Measurements from ENCODE around the gene ABLIM3. TPM values are rescaled to one million over a fixed set of nuclear protein-coding genes. Genes with fewer than 3 reads are reported as not detected.

ABLIM3 gene
- total and polyA plus RNA-seq, 4 donors, result 8.0 to 54.2 (median 33.6) TPM

GRCh38 chr5:149172709-149173505 lies 31.6 kb downstream of the ABLIM3 start:
- no peak overlapping the region for H3K9ac ChIP-seq (ENCODE audit: insufficient read depth in 1 of 2, low read length in 2 of 2)
- no peak overlapping the region for H3K4me3 ChIP-seq
- 85 to 87% methylated on average over 6 of the region's 6 CpGs for WGBS, 2 donors
- H3K27me3 ChIP-seq (ENCODE audit: control insufficient read depth in 3 of 3, insufficient read depth in 3 of 3, low read length in 2 of 3), result no peaks in the 10 kb centered on the region
- peaks cover 0 to 3% (median 0%) of the 10 kb centered on the region in 4 donors for H3K36me3 ChIP-seq (ENCODE audit: control insufficient read depth in 4 of 4, insufficient read depth in 4 of 4, low read length in 4 of 4)
- no peak for TF ChIP-seq CTCF (IDR thresholded peaks at IDR 0.05; ENCODE audit: control extremely low read depth, extremely low read depth)
- peaks cover 6 to 48% (median 38%) of the 10 kb centered on the region in 5 donors for H3K4me1 ChIP-seq (ENCODE audit: control insufficient read depth in 5 of 5, insufficient read depth in 5 of 5, low read length in 5 of 5)
- peak overlapping the region; percentile 35 to 52 for H3K27ac ChIP-seq (ENCODE audit: low read depth in 1 of 2, low read length in 1 of 2)
- DNase-seq, result no peak
- no peaks in the 10 kb centered on the region for H3K9me3 ChIP-seq (ENCODE audit: control insufficient read depth in 4 of 4, insufficient read depth in 3 of 4, low read length in 3 of 4)
- ATAC-seq (ENCODE audit: insufficient read depth, low FRiP score), result no peak

- ATAC-seq (ENCODE audit: insufficient read depth, low FRiP score) (no peak), DNase-seq (no peak)
- TF ChIP-seq CTCF (IDR thresholded peaks at IDR 0.05; ENCODE audit: control extremely low read depth, extremely low read depth), result no peak
- Histone ChIP-seq H3K36me3 (ENCODE audit: control insufficient read depth in 4 of 4, insufficient read depth in 4 of 4, low read length in 4 of 4) (no peaks in the 10 kb centered on the region), H3K9ac (ENCODE audit: insufficient read depth in 1 of 2, low read length in 2 of 2) (no peak overlapping the region), H3K27me3 (ENCODE audit: control insufficient read depth in 3 of 3, insufficient read depth in 3 of 3, low read length in 2 of 3) (no peaks in the 10 kb centered on the region), H3K9me3 (ENCODE audit: control insufficient read depth in 4 of 4, insufficient read depth in 3 of 4, low read length in 3 of 4) (no peaks in the 10 kb centered on the region), H3K4me3 (no peak overlapping the region), H3K4me1 (ENCODE audit: control insufficient read depth in 5 of 5, insufficient read depth in 5 of 5, low read length in 5 of 5) (peaks cover 6 to 48% (median 40%) of the 10 kb centered on the region in 5 donors), H3K27ac (ENCODE audit: low read depth in 1 of 2, low read length in 1 of 2) (peak overlapping the region; percentile 28 to 92)
- 89 to 90% methylated on average over 3 of the region's 3 CpGs for WGBS, 2 donors
Observed at GRCh38 chr5:149174847-149175234, 33.5 kb downstream of the ABLIM3 start.

GRCh38 chr5:149175346-149176105 lies 34.2 kb downstream of the ABLIM3 start:
- no peak overlapping the region for H3K9ac ChIP-seq (ENCODE audit: insufficient read depth in 1 of 2, low read length in 2 of 2)
- DNase-seq, result peak; percentile 78 to 81 (median 78)
- H3K36me3 ChIP-seq (ENCODE audit: control insufficient read depth in 4 of 4, insufficient read depth in 4 of 4, low read length in 4 of 4), result no peaks in the 10 kb centered on the region
- H3K4me1 ChIP-seq (ENCODE audit: control insufficient read depth in 5 of 5, insufficient read depth in 5 of 5, low read length in 5 of 5), result peaks cover 6 to 50% (median 39%) of the 10 kb centered on the region in 5 donors
- no peaks in the 10 kb centered on the region for H3K9me3 ChIP-seq (ENCODE audit: control insufficient read depth in 4 of 4, insufficient read depth in 3 of 4, low read length in 3 of 4)
- peak; percentile 48 for ATAC-seq (ENCODE audit: insufficient read depth, low FRiP score)
- TF ChIP-seq CTCF (IDR thresholded peaks at IDR 0.05; ENCODE audit: control extremely low read depth, extremely low read depth), result no peak
- 63 to 80% methylated on average over 12 of the region's 12 CpGs for WGBS, 2 donors
- peak overlapping the region; percentile 40 to 92 for H3K27ac ChIP-seq (ENCODE audit: low read depth in 1 of 2, low read length in 1 of 2)
- H3K4me3 ChIP-seq, result no peak overlapping the region
- H3K27me3 ChIP-seq (ENCODE audit: control insufficient read depth in 3 of 3, insufficient read depth in 3 of 3, low read length in 2 of 3), result no peaks in the 10 kb centered on the region
